COR-L47 (cell line): ENCODE measurements around the gene LRMDA.

Experiments used
- DNase-seq: peaks from one replicate; lab custom pipeline; 2025; lab: John Stamatoyannopoulos, UW

LRMDA gene

GRCh38 chr10:76347832-76348231 lies 916.4 kb downstream of the LRMDA start:
- DNase-seq = no peak

- no peak for DNase-seq
Measured at GRCh38 chr10:76350583-76350982, 919.2 kb downstream of the LRMDA start.

- DNase-seq = no peak
Measured at GRCh38 chr10:76352300-76352699, 920.9 kb downstream of the LRMDA start.

- DNase-seq = no peak
Measured at GRCh38 chr10:76353237-76353851, 921.9 kb downstream of the LRMDA start.

- DNase-seq = no peak
Measured at GRCh38 chr10:76354212-76354738, 922.9 kb downstream of the LRMDA start.

GRCh38 chr10:76354921-76355320 lies 923.5 kb downstream of the LRMDA start:
- no peak for DNase-seq

- no peak for DNase-seq
Measured at GRCh38 chr10:76356557-76356956, 925.1 kb downstream of the LRMDA start.

- DNase-seq = no peak
Measured at GRCh38 chr10:76357726-76358415, 926.4 kb downstream of the LRMDA start.

GRCh38 chr10:76358743-76359395 lies 927.4 kb downstream of the LRMDA start:
- DNase-seq = no peak

- no peak for DNase-seq
Measured at GRCh38 chr10:76375761-76376160, 944.3 kb downstream of the LRMDA start.

GRCh38 chr10:76382381-76382851 lies 951.0 kb downstream of the LRMDA start:
- DNase-seq = no peak

GRCh38 chr10:76388321-76389023 lies 957.0 kb downstream of the LRMDA start:
- no peak for DNase-seq

GRCh38 chr10:76393875-76394706 lies 962.7 kb downstream of the LRMDA start:
- no peak for DNase-seq

GRCh38 chr10:76394707-76395042 lies 963.3 kb downstream of the LRMDA start:
- DNase-seq = no peak

- DNase-seq = no peak
Measured at GRCh38 chr10:76395251-76395650, 963.8 kb downstream of the LRMDA start.

GRCh38 chr10:76396134-76396533 lies 964.7 kb downstream of the LRMDA start:
- no peak for DNase-seq

- DNase-seq = no peak
Measured at GRCh38 chr10:76397181-76398042, 966.0 kb downstream of the LRMDA start.

- no peak for DNase-seq
Measured at GRCh38 chr10:76398043-76398710, 966.8 kb downstream of the LRMDA start.

- no peak for DNase-seq
Measured at GRCh38 chr10:76399226-76399625, 967.8 kb downstream of the LRMDA start.

- DNase-seq = no peak
Measured at GRCh38 chr10:76401006-76401405, 969.6 kb downstream of the LRMDA start.
